H9 (cell line): ENCODE data around the gene F5. TPM values are rescaled to one million over a fixed set of nuclear protein-coding genes. Genes with fewer than 3 reads are reported as not detected.
A peak's percentile ranks its signal among the peaks of the same experiment; 100 is the strongest.

Experiments
- DNase-seq: peaks from one replicate; pipeline ENCODE4 v3.0.0-alpha.2; 2017
- H2AFZ ChIP-seq: one replicate; pipeline ENCODE4 v1.6.1; 2013; ENCODE audit warnings: mild to moderate bottlenecking, low read length, control low read depth, moderate library complexity
- H2AK5ac ChIP-seq: 2 replicates; pipeline ENCODE4 v1.6.1; 2013; ENCODE audit warnings: low read length, control low read depth, mixed read lengths; ENCODE audit not compliant: insufficient read length
- H2BK120ac ChIP-seq: one replicate; pipeline ENCODE4 v1.6.1; 2013; ENCODE audit warnings: low read depth, mild to moderate bottlenecking, low read length, control low read depth, inconsistent platforms; ENCODE audit not compliant: poor library complexity, severe bottlenecking
- H2BK12ac ChIP-seq: 2 replicates; pipeline ENCODE4 v1.6.1; 2013; ENCODE audit warnings: low read length, control low read depth, mixed read lengths, low read depth; ENCODE audit not compliant: insufficient read length
- H2BK15ac ChIP-seq: 2 replicates; pipeline ENCODE4 v1.6.1; 2013; ENCODE audit warnings: low read depth, low read length, control low read depth
- H2BK20ac ChIP-seq: one replicate; pipeline ENCODE4 v1.6.1; 2013; ENCODE audit warnings: low read depth, mild to moderate bottlenecking, low read length, control low read depth, inconsistent platforms; ENCODE audit not compliant: poor library complexity, severe bottlenecking
- H2BK5ac ChIP-seq: 2 replicates; pipeline ENCODE4 v1.6.1; 2013; ENCODE audit warnings: low read length, control low read depth, mixed read lengths; ENCODE audit not compliant: insufficient read length
- H3K14ac ChIP-seq: 2 replicates; pipeline ENCODE4 v1.6.1; 2013; ENCODE audit warnings: low read length, control low read depth; ENCODE audit not compliant: insufficient read depth
- H3K18ac ChIP-seq: 2 replicates; pipeline ENCODE4 v1.6.1; 2013; ENCODE audit warnings: low read depth, mild to moderate bottlenecking, mixed read lengths, low read length, control low read depth; ENCODE audit not compliant: insufficient read length
- H3K23ac ChIP-seq: 2 replicates; pipeline ENCODE4 v1.6.1; 2013; ENCODE audit warnings: low read length, control low read depth, mixed read lengths, low read depth; ENCODE audit not compliant: insufficient read length
- H3K23me2 ChIP-seq: 2 replicates; pipeline ENCODE4 v1.6.1; 2013; ENCODE audit warnings: low read depth, mild to moderate bottlenecking, mixed read lengths, low read length, control low read depth; ENCODE audit not compliant: insufficient read length, poor library complexity, severe bottlenecking
- H3K27ac ChIP-seq: 2 replicates; pipeline ENCODE4 v1.5.1; 2013; ENCODE audit warnings: low read length, control low read depth, mixed read lengths, low read depth; ENCODE audit not compliant: insufficient read length
- H3K27me3 ChIP-seq: 2 replicates; pipeline ENCODE4 v1.6.1; 2013; ENCODE audit warnings: low read length, control low read depth, inconsistent platforms; ENCODE audit not compliant: insufficient read depth
- H3K4ac ChIP-seq: 2 replicates; pipeline ENCODE4 v1.6.1; 2013; ENCODE audit warnings: low read depth, mild to moderate bottlenecking, control low read depth, inconsistent platforms, low read length, moderate library complexity
- H3K4me1 ChIP-seq: 2 replicates; pipeline ENCODE4 v1.6.1; 2013; ENCODE audit warnings: low read length, control low read depth, inconsistent platforms; ENCODE audit not compliant: insufficient read depth
- H3K4me2 ChIP-seq: 2 replicates; pipeline ENCODE4 v1.6.1; 2013; ENCODE audit warnings: low read length, control low read depth, mixed read lengths; ENCODE audit not compliant: insufficient read length, insufficient read depth
- H3K56ac ChIP-seq: 2 replicates; pipeline ENCODE4 v1.6.1; 2013; ENCODE audit warnings: low read depth, mild to moderate bottlenecking, mixed read lengths, low read length, control low read depth; ENCODE audit not compliant: insufficient read length
- H3K79me1 ChIP-seq: 2 replicates; pipeline ENCODE4 v1.6.1; 2013; ENCODE audit warnings: low read depth, mild to moderate bottlenecking, moderate library complexity, low read length, control low read depth, inconsistent platforms; ENCODE audit not compliant: insufficient read depth, poor library complexity, severe bottlenecking
- H3K79me2 ChIP-seq: 2 replicates; pipeline ENCODE4 v1.6.1; 2013; ENCODE audit warnings: low read length, control low read depth, inconsistent platforms; ENCODE audit not compliant: insufficient read depth
- H3K9ac ChIP-seq: 2 replicates; pipeline ENCODE4 v1.6.1; 2013; ENCODE audit warnings: low read length, control low read depth, mixed read lengths; ENCODE audit not compliant: insufficient read length; ENCODE audit errors: extremely low read depth
- H3K9me3 ChIP-seq: one replicate; pipeline ENCODE4 v1.6.1; 2013; ENCODE audit warnings: low read depth, low read length, inconsistent platforms; ENCODE audit not compliant: control insufficient read depth
- H3T11ph ChIP-seq: one replicate; pipeline ENCODE4 v1.6.1; 2013; ENCODE audit warnings: mild to moderate bottlenecking, low read length, control low read depth, inconsistent platforms
- H4K20me1 ChIP-seq: one replicate; pipeline ENCODE4 v1.6.1; 2013; ENCODE audit not compliant: control insufficient read depth, insufficient read length, insufficient read depth
- H4K5ac ChIP-seq: 2 replicates; pipeline ENCODE4 v1.6.1; 2013; ENCODE audit warnings: low read depth, mild to moderate bottlenecking, mixed read lengths, low read length, control low read depth; ENCODE audit not compliant: insufficient read length
- H4K8ac ChIP-seq: replicated peaks from 2 replicates; pipeline ENCODE4 v1.6.1; 2013; ENCODE audit warnings: low read length, control low read depth, mixed read lengths, low read depth; ENCODE audit not compliant: insufficient read length
- H4K91ac ChIP-seq: 2 replicates; pipeline ENCODE4 v1.6.1; 2013; ENCODE audit warnings: low read depth, mild to moderate bottlenecking, moderate library complexity, mixed read lengths, low read length, control low read depth; ENCODE audit not compliant: insufficient read length
- H3K27ac Mint-ChIP-seq, 3 experiments: 2 replicates in 2 of 3; 3 replicates in 1 of 3; pipeline ENCODE4 v1.8.0; 2020 to 2021; ENCODE audit warnings: mixed read lengths in 3 of 3, mild to moderate bottlenecking in 1 of 3, moderate library complexity in 1 of 3
- H3K27me3 Mint-ChIP-seq: 2 replicates; pipeline ENCODE4 v1.8.0; 2021; ENCODE audit warnings: low read depth, mild to moderate bottlenecking, moderate library complexity, mixed read lengths
- H3K36me3 Mint-ChIP-seq, 3 experiments: 2 replicates in 2 of 3; 3 replicates in 1 of 3; pipeline ENCODE4 v1.8.0; 2020 to 2021; ENCODE audit warnings: low read depth in 3 of 3, mixed read lengths in 3 of 3; ENCODE audit not compliant: insufficient read depth in 1 of 3
- H3K4me1 Mint-ChIP-seq, 2 experiments: 2 replicates each; pipeline ENCODE4 v1.8.0; 2020; ENCODE audit warnings: mixed read lengths in 2 of 2
- H3K4me3 Mint-ChIP-seq, 2 experiments: 2 replicates in 1 of 2; 3 replicates in 1 of 2; pipeline ENCODE4 v1.8.0; 2020 to 2021; ENCODE audit warnings: mild to moderate bottlenecking in 2 of 2, mixed read lengths in 2 of 2, moderate library complexity in 1 of 2
- H3K9me3 Mint-ChIP-seq, 2 experiments: 2 replicates in 1 of 2; 3 replicates in 1 of 2; pipeline ENCODE4 v1.8.0; 2020; ENCODE audit warnings: mild to moderate bottlenecking in 2 of 2, mixed read lengths in 2 of 2, moderate library complexity in 1 of 2
- CTCF ChIP-seq: fragments of 200-600 bp; sonication (generic); conservative IDR thresholded peaks from 3 replicates; pipeline ENCODE4 v1.8.0; 2021; ENCODE audit warnings: antibody characterized with exemption, mild to moderate bottlenecking
- WGBS: extraction: QIAGEN DNeasy Blood & Tissue Kit; methylation state at CpG from one replicate; pipeline ENCODE4 v1.1.7; 2013; ENCODE audit warnings: missing lambda C conversion rate, low lambda C conversion rate, mixed read lengths; ENCODE audit not compliant: insufficient read length; ENCODE audit errors: extremely low coverage; 5-methylcytosine and 5-hydroxymethylcytosine counted together
- long read RNA-seq: library from polyadenylated mRNA; unstranded; transcript quantifications from one replicate; pipeline ENCODE4 v2.0.0, GENCODE V29; 2020
- total RNA-seq: library from RNA; stranded (reverse); gene quantifications from 2 replicates; pipeline ENCODE4 v1.2.1, GENCODE V29; 2021

Gene F5
- 0.04 TPM in 2 replicates for total RNA-seq
- long read RNA-seq: 0 reads

- Mint-ChIP-seq H3K27ac (no peak within 1 kb of the TSS), H3K4me3 (peak within 1 kb of the TSS in 1 of 2 experiments; percentile 29; a peak in 1 of 5 replicates), H3K36me3 (no peaks in the 10 kb centered on the region), H3K4me1 (peaks cover 8% of the 10 kb centered on the region in 2 experiments; a peak in 2 of 4 replicates), H3K9me3 (no peaks in the 10 kb centered on the region), H3K27me3 (peaks cover 15% of the 10 kb centered on the region)
- Histone ChIP-seq H4K91ac (no peak within 1 kb of the TSS), H3K9me3 (no peaks in the 10 kb centered on the region), H3K23me2 (no peaks in the 10 kb centered on the region), H3K14ac (peak within 1 kb of the TSS; percentile 76; the same call in 1 of the 2 replicates), H3K9ac (no peak within 1 kb of the TSS), H3K4me1 (no peaks in the 10 kb centered on the region), H2BK15ac (no peak within 1 kb of the TSS), H3K18ac (peak within 1 kb of the TSS; percentile 64), H4K5ac (no peak within 1 kb of the TSS), H3K56ac (no peak within 1 kb of the TSS), H2AFZ (peak within 1 kb of the TSS; percentile 46), H2BK120ac (no peak within 1 kb of the TSS), H3K4me2 (peak within 1 kb of the TSS; percentile 34), H4K8ac (no peak within 1 kb of the TSS), H2AK5ac (no peak within 1 kb of the TSS), H3K79me2 (no peaks in the 10 kb centered on the region), H3K27ac (no peak within 1 kb of the TSS), H3K27me3 (no peaks in the 10 kb centered on the region), H3K23ac (no peak within 1 kb of the TSS), H4K20me1 (no peaks in the 10 kb centered on the region), H3K4ac (no peak within 1 kb of the TSS), H2BK5ac (no peak within 1 kb of the TSS), H2BK20ac (peak within 1 kb of the TSS; percentile 77), H3K79me1 (no peaks in the 10 kb centered on the region), H2BK12ac (no peak within 1 kb of the TSS), H3T11ph (no peak within 1 kb of the TSS)
- peak; percentile 91 for DNase-seq
- no CpG with 5 or more reads among the region's 15 CpGs for WGBS
- peak; percentile 66 for TF ChIP-seq CTCF
These were observed at the start of gene F5 for GRCh38 chr1:169586395-169587255. Gene F5 (minus strand): TSS chr1:169586481. CDS start chr1:169586386, 95 bp downstream.
